HepG2 (cell line): ENCODE results near the gene PDE4D. TPM values are rescaled to one million over a fixed set of nuclear protein-coding genes. Genes with fewer than 3 reads are reported as not detected.

Experiments
- ATAC-seq: fragments of 200-7000 bp; cut with Tn5 transposase; 3 replicates; pipeline ENCODE4 v1.9.1; 2020; ENCODE audit warnings: mild to moderate bottlenecking, moderate library complexity
- BruUV-seq: library from RNA; stranded (reverse); fragments of 400-500 nt; replicated peaks from 2 replicates; lab custom pipeline; 2021; lab: Mats Ljungman, UMichigan
- CTCF ChIA-PET: fragments of 300-600 bp; formaldehyde crosslinking; extraction: SDS; loops from one replicate; lab custom pipeline; 2021; ENCODE audit warnings: low total read pairs, inconsistent platforms, low intra/inter-chr PET ratio; lab: Yijun Ruan, JAX
- POLR2A ChIA-PET: fragments of 350-600 bp; sonication (Branson Sonifier 250); formaldehyde crosslinking; loops from one replicate; lab custom pipeline; 2020; ENCODE audit warnings: antibody characterized with exemption, inconsistent platforms; lab: Yijun Ruan, JAX
- DNase-seq: peaks from one replicate; pipeline ENCODE4 v3.0.0-alpha.2; 2015; ENCODE audit warnings: low spot score
- FAIRE-seq: peaks from 3 replicates; lab custom pipeline; 2011; peaks lifted over from hg19 to GRCh38; lab: Jason Lieb, UNC
- H2AFZ ChIP-seq: one replicate; pipeline ENCODE4 v1.6.1; 2011; ENCODE audit warnings: low read length, inconsistent platforms
- H3K27ac ChIP-seq: fragments of 300-600 bp; 3 replicates; pipeline ENCODE4 v1.8.0; 2011; ENCODE audit warnings: mixed run types, mild to moderate bottlenecking, mixed read lengths, low read length, inconsistent platforms; ENCODE audit not compliant: insufficient read depth; ENCODE audit errors: extremely low read length
- H3K27me3 ChIP-seq, 2 experiments: fragments of 200-600 bp in 1 of 2; 2 replicates in 1 of 2; 3 replicates in 1 of 2; pipeline versions ENCODE4 v1.6.0 to v1.8.0; 2011; ENCODE audit warnings: low read length in 2 of 2, mild to moderate bottlenecking in 2 of 2, moderate library complexity in 2 of 2, inconsistent platforms in 1 of 2; ENCODE audit not compliant: insufficient read depth in 2 of 2, control insufficient read depth in 1 of 2
- H3K36me3 ChIP-seq, 2 experiments: fragments of 200-600 bp in 1 of 2; replicated peaks in 1 of 2; 2 replicates in 1 of 2; 3 replicates in 1 of 2; pipeline versions ENCODE4 v1.5.1 to v1.8.0; 2011; ENCODE audit warnings: low read length in 2 of 2, inconsistent platforms in 1 of 2; ENCODE audit not compliant: insufficient read depth in 2 of 2, control insufficient read depth in 1 of 2
- H3K4me1 ChIP-seq: 2 replicates; pipeline ENCODE4 v1.5.1; 2012; ENCODE audit warnings: low read length, inconsistent platforms; ENCODE audit not compliant: insufficient read depth
- H3K4me2 ChIP-seq: 2 replicates; pipeline ENCODE4 v1.6.0; 2011; ENCODE audit warnings: low read depth, low read length, inconsistent platforms
- H3K4me3 ChIP-seq, 3 experiments: fragments of 200-600 bp in 1 of 3; sonication (generic), shearing (Covaris generic) in 1 of 3; replicated peaks in 1 of 3; 2 replicates each; pipeline ENCODE4 v1.5.1; 2011 to 2016; ENCODE audit warnings: low read length in 3 of 3, inconsistent platforms in 2 of 3, low read depth in 2 of 3, mild to moderate bottlenecking in 2 of 3, control low read depth in 1 of 3, mixed read lengths in 1 of 3; ENCODE audit not compliant: insufficient read depth in 1 of 3
- H3K79me2 ChIP-seq: one replicate; pipeline ENCODE4 v1.6.1; 2011; ENCODE audit warnings: low read length, inconsistent platforms; ENCODE audit not compliant: insufficient read depth
- H3K9ac ChIP-seq: 2 replicates; pipeline ENCODE4 v1.6.0; 2011; ENCODE audit warnings: mild to moderate bottlenecking, low read depth, low read length, inconsistent platforms; ENCODE audit not compliant: insufficient read depth
- H3K9me3 ChIP-seq: 2 replicates; pipeline ENCODE4 v1.5.1; 2012; ENCODE audit warnings: mild to moderate bottlenecking, low read length
- H4K20me1 ChIP-seq: 2 replicates; pipeline ENCODE4 v1.6.0; 2011; ENCODE audit warnings: inconsistent platforms, mild to moderate bottlenecking, low read length, moderate library complexity; ENCODE audit not compliant: insufficient read depth
- ZNF12 ChIP-seq: sonication (generic); formaldehyde crosslinking; IDR thresholded peaks from 2 replicates; pipeline ENCODE4 v1.5.0; 2020; ENCODE audit warnings: missing genetic modification reagents
- WGBS: methylation state at CpG from one replicate; pipeline ENCODE4 v1.1.6; 2017; ENCODE audit warnings: low lambda C conversion rate; 5-methylcytosine and 5-hydroxymethylcytosine counted together
- in situ Hi-C: cut with HindIII; loops from 2 replicates; pipeline ENCODE4 v1.10.0; 2017; ENCODE audit warnings: low pct_unique_long_range_greater_than_20kb; ENCODE audit not compliant: extremely low pct_ligation_motif_present
- intact Hi-C: fragments of 100-400 bp; cut with micrococcal nuclease; formaldehyde crosslinking; loops from one replicate; pipeline ENCODE4 v1.10.0; 2022; ENCODE audit not compliant: unreplicated experiment
- polyA plus RNA-seq, 8 experiments: library from polyadenylated mRNA; depleted of rRNA in 3 of 8; stranded (reverse) in 7 of 8; unstranded in 1 of 8; fragments of >200 nt; fragmentation: Illumina TruSeq in 4 of 8; extraction: Trizol in 4 of 8; gene quantifications; 2 replicates each; pipeline versions ENCODE4 v1.2.1 to v1.2.3, GENCODE V29; 2011 to 2016; ENCODE audit warnings: low read depth in 4 of 8, missing spikeins in 1 of 8, mixed read lengths in 1 of 8; ENCODE audit not compliant: insufficient read depth in 1 of 8
- total RNA-seq, 5 experiments: library from RNA; depleted of rRNA; stranded (reverse); fragments of >200 nt; fragmentation: Illumina TruSeq; extraction: Trizol; gene quantifications; 2 replicates each; pipeline ENCODE4 v1.2.3, GENCODE V29; 2016; ENCODE audit warnings: low read depth in 1 of 5
- TF ChIP-seq, protein P1 (sequence below): sonication (generic); formaldehyde crosslinking; IDR thresholded peaks from 2 replicates; pipeline ENCODE4 v1.8.1; 2022; ENCODE audit warnings: low read depth, mild to moderate bottlenecking, missing genetic modification reagents
- TF ChIP-seq, protein P2 (sequence below): sonication (generic); formaldehyde crosslinking; IDR thresholded peaks from 2 replicates; pipeline ENCODE4 v1.4.0; 2020; ENCODE audit warnings: missing genetic modification reagents

PDE4D gene
- total and polyA plus RNA-seq, 2 of the 13 experiments (the other 11 are each of a cell fraction or from before 2014, with no cell fraction given): 7.0 to 12.2 TPM

DNA sequence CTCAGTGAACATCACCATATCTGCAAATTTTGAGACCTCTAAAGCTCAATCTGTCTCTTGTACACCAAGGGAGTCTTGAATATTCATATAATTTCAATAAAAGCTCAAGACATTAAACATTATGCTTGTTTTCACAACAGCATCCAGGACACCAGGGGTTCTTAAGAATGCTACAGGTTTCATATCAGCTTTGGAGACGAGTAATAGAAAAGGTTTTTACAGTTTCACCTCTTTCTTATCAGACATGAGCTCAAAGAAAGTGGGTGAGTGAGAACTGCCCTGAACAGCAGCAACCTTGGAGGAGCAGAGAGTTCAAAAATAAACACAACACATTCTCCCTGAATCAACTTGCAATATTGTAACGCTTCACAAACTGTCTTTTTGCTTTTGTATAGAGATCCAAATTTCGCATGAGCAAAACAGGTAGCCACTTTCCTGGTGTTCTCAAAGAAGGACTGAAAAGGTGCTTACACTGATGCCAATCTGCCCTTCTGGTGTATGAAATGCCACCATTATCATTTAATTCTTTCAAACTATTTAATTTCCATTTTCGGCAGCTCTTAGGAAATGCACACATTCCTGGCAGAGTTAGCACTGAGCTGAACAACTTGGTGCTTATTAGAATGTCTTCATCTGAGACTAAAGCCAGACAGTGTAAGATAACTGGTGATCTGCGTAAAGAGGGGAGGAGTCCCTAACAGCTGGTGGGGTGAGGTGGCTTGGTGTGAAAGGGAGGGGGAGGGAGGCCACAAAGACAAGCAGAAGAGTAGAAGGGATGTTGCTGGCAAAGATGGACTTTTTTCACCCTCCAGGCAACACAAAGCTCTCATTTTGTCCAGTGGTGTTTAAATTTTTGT, 535.3 kb downstream of the PDE4D start (continued):
- TF ChIP-seq, protein P1, sequence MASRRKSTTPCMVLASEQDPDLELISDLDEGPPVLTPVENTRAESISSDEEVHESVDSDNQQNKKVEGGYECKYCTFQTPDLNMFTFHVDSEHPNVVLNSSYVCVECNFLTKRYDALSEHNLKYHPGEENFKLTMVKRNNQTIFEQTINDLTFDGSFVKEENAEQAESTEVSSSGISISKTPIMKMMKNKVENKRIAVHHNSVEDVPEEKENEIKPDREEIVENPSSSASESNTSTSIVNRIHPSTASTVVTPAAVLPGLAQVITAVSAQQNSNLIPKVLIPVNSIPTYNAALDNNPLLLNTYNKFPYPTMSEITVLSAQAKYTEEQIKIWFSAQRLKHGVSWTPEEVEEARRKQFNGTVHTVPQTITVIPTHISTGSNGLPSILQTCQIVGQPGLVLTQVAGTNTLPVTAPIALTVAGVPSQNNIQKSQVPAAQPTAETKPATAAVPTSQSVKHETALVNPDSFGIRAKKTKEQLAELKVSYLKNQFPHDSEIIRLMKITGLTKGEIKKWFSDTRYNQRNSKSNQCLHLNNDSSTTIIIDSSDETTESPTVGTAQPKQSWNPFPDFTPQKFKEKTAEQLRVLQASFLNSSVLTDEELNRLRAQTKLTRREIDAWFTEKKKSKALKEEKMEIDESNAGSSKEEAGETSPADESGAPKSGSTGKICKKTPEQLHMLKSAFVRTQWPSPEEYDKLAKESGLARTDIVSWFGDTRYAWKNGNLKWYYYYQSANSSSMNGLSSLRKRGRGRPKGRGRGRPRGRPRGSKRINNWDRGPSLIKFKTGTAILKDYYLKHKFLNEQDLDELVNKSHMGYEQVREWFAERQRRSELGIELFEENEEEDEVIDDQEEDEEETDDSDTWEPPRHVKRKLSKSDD: no peak

GRCh38 chr5:59357381-59357977, 536.0 kb downstream of the PDE4D start:
- H3K4me2 ChIP-seq: no peak overlapping the region
- no peak overlapping the region for H2AFZ ChIP-seq
- no peaks in the 10 kb centered on the region for H3K36me3 ChIP-seq
- ChIA-PET CTCF (no interaction called here), POLR2A (no interaction called here)
- 50% methylated on average over 8 of the region's 8 CpGs for WGBS
- no peak for ATAC-seq
- H3K9me3 ChIP-seq: no peaks in the 10 kb centered on the region
- no TSS peak for BruUV-seq
- no peaks in the 10 kb centered on the region; a peak in 1 of 5 replicates for H3K27me3 ChIP-seq
- H3K79me2 ChIP-seq: no peaks in the 10 kb centered on the region
- intact Hi-C loops: no loop called here
- H3K4me1 ChIP-seq: no peaks in the 10 kb centered on the region
- no peak overlapping the region for H3K9ac ChIP-seq
- no peak for FAIRE-seq
- H3K27ac ChIP-seq: no peak overlapping the region
- DNase-seq: no peak
- TF ChIP-seq, protein P2, sequence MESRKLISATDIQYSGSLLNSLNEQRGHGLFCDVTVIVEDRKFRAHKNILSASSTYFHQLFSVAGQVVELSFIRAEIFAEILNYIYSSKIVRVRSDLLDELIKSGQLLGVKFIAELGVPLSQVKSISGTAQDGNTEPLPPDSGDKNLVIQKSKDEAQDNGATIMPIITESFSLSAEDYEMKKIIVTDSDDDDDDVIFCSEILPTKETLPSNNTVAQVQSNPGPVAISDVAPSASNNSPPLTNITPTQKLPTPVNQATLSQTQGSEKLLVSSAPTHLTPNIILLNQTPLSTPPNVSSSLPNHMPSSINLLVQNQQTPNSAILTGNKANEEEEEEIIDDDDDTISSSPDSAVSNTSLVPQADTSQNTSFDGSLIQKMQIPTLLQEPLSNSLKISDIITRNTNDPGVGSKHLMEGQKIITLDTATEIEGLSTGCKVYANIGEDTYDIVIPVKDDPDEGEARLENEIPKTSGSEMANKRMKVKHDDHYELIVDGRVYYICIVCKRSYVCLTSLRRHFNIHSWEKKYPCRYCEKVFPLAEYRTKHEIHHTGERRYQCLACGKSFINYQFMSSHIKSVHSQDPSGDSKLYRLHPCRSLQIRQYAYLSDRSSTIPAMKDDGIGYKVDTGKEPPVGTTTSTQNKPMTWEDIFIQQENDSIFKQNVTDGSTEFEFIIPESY (CRISPR knock-in tag): 0 out of 2 replicates have a peak, but pooled peaks have one; percentile 9
- TF ChIP-seq ZNF12: no peak
- H3K4me3 ChIP-seq: no peak overlapping the region
- in situ Hi-C loops: loop anchor here (25.0 kb wide), 1 partner anchor 470 kb away; no protein-coding TSS in a partner anchor
- no peaks in the 10 kb centered on the region for H4K20me1 ChIP-seq
